Keratinocyte (primary cell): ENCODE results near the gene SCN10A.

Experiments used
- CTCF ChIP-seq, 3 experiments: IDR thresholded peaks in 1 of 3; conservative IDR thresholded peaks in 1 of 3; optimal IDR thresholded peaks in 1 of 3; 2 replicates in 2 of 3; 3 replicates in 1 of 3; pipeline versions ENCODE3 to v1.5.1; 2011; ENCODE audit warnings: low read length in 3 of 3, mild to moderate bottlenecking in 3 of 3, moderate library complexity in 2 of 3, control low read depth in 1 of 3, inconsistent platforms in 1 of 3; ENCODE audit not compliant: insufficient read depth in 2 of 3; ENCODE audit errors: extremely low read depth in 1 of 3
- EZH2 ChIP-seq: IDR thresholded peaks from one replicate; pipeline ENCODE4 v1.6.1; 2012; ENCODE audit warnings: inconsistent platforms, mild to moderate bottlenecking, low read length, moderate library complexity

GRCh38 chr3:38837358-38837757 lies 21.3 kb upstream of the SCN10A start:
- TF ChIP-seq CTCF (optimal IDR thresholded peaks at IDR 0.05 in 1 of 3, IDR thresholded peaks at IDR 0.05 in 1 of 3, conservative IDR thresholded peaks at IDR 0.05 in 1 of 3; ENCODE audit: extremely low read depth in 1 of 3, insufficient read depth in 2 of 3, low read length in 3 of 3) (no peak), EZH2 (no peak)
